Measurements from ENCODE around the gene AQP7. TPM values are rescaled to one million over a fixed set of nuclear protein-coding genes. Genes with fewer than 3 reads are reported as not detected.
"Not testable (repeated sequence)": the region's sequence is repeated elsewhere in the genome, so short reads cannot be mapped to it uniquely, and the experiment has no call there.

The AQP7 gene
- total RNA-seq, 4 donors from 2014 or later = 2.1 to 10.7 (median 4.1) TPM

GRCh38 chr9:33404788-33405362, 2.5 kb upstream of the AQP7 start:
- Histone ChIP-seq H3K4me3 (no peak overlapping the region), H3K27ac (peak overlapping the region; percentile 4 to 48 (median 26)), H3K36me3 (no peaks in the 10 kb centered on the region), H3K4me1 (peaks cover 24% of the 10 kb centered on the region in 2 donors), H3K9me3 (no peaks in the 10 kb centered on the region), H3K27me3 (no peaks in the 10 kb centered on the region)
- in situ Hi-C loops (cut with MboI; ENCODE audit: low sequenced_read_pairs in 4 of 4) = no loop called here
- intact Hi-C loops (cut with DNase I; ENCODE audit: low total_unique reads) = loop anchor here (5.0 to 10.0 kb wide), 2 partner anchors 62 to 120 kb away; no protein-coding TSS in a partner anchor
- TF ChIP-seq POLR2A (IDR thresholded peaks at IDR 0.05) = no peak
- ATAC-seq (no peak), DNase-seq (no peak)

- no peak for TF ChIP-seq POLR2A (IDR thresholded peaks at IDR 0.05)
- no peak for TF ChIP-seq CTCF (IDR thresholded peaks at IDR 0.05 in 4 of 5, conservative IDR thresholded peaks at IDR 0.05 in 1 of 5)
- Histone ChIP-seq H3K9me3 (no peaks in the 10 kb centered on the region), H3K36me3 (no peaks in the 10 kb centered on the region), H3K4me1 (peaks cover 24 to 30% of the 10 kb centered on the region in 2 donors), H3K4me3 (no peak overlapping the region), H3K27me3 (no peaks in the 10 kb centered on the region), H3K27ac (peak overlapping the region; percentile 4 to 77 (median 26))
- DNase-seq (no peak), ATAC-seq (peak in 1 of 2 donors; percentile 42)
- in situ Hi-C loops (cut with MboI; ENCODE audit: low sequenced_read_pairs in 4 of 4) (no loop called here), intact Hi-C loops (cut with DNase I; ENCODE audit: low total_unique reads) (loop anchor here (10.0 kb wide), 1 partner anchor 119 kb away; no protein-coding TSS in a partner anchor)
Observed at GRCh38 chr9:33403941-33404787, 1.8 kb upstream of the AQP7 start.

- Histone ChIP-seq H3K27ac (peak overlapping the region; percentile 67 to 84 (median 77)), H3K4me1 (peaks cover 24 to 30% of the 10 kb centered on the region in 2 donors), H3K4me3 (peak overlapping the region; percentile 38 to 43 (median 42))
- intact Hi-C loops (cut with DNase I; ENCODE audit: low total_unique reads) = loop anchor here (10.0 kb wide), 1 partner anchor 117 kb away; no protein-coding TSS in a partner anchor
- H3K36me3 ChIP-seq; H3K9me3 ChIP-seq; DNase-seq; ATAC-seq; H3K27me3 ChIP-seq; in situ Hi-C loops (cut with MboI; ENCODE audit: low sequenced_read_pairs in 4 of 4): not testable (repeated sequence)
Observed at GRCh38 chr9:33401809-33402208, 559 bp downstream of the AQP7 start.

GRCh38 chr9:33399047-33399446, 3.3 kb downstream of the AQP7 start:
- H3K9me3 ChIP-seq; ATAC-seq; intact Hi-C loops (cut with DNase I; ENCODE audit: low total_unique reads); H3K36me3 ChIP-seq; in situ Hi-C loops (cut with MboI; ENCODE audit: low sequenced_read_pairs in 4 of 4); H3K27me3 ChIP-seq; H3K4me3 ChIP-seq; DNase-seq: not testable (repeated sequence)
- Histone ChIP-seq H3K4me1 (peaks cover 33 to 35% of the 10 kb centered on the region in 2 donors), H3K27ac (peak overlapping the region; percentile 13 to 84 (median 72))

- DNase-seq; intact Hi-C loops (cut with DNase I; ENCODE audit: low total_unique reads); ATAC-seq; H3K27me3 ChIP-seq; H3K9me3 ChIP-seq; H3K4me3 ChIP-seq; in situ Hi-C loops (cut with MboI; ENCODE audit: low sequenced_read_pairs in 4 of 4); H3K36me3 ChIP-seq: not testable (repeated sequence)
- Histone ChIP-seq H3K27ac (peak overlapping the region in 1 of 4 donors; percentile 18), H3K4me1 (peaks cover 30 to 41% of the 10 kb centered on the region in 2 donors)
Observed at GRCh38 chr9:33397801-33398200, 4.6 kb downstream of the AQP7 start.

GRCh38 chr9:33395159-33395879, 7.0 kb downstream of the AQP7 start:
- H3K4me1 ChIP-seq = peaks cover 31 to 46% of the 10 kb centered on the region in 2 donors
- H3K9me3 ChIP-seq; H3K36me3 ChIP-seq; H3K27me3 ChIP-seq; ATAC-seq; intact Hi-C loops (cut with DNase I; ENCODE audit: low total_unique reads); in situ Hi-C loops (cut with MboI; ENCODE audit: low sequenced_read_pairs in 4 of 4); H3K4me3 ChIP-seq: not testable (repeated sequence)
- H3K27ac ChIP-seq = peak overlapping the region; percentile 82 to 90 (median 89)
- DNase-seq = peak in 1 of 2 donors; percentile 65

GRCh38 chr9:33393986-33394385, 8.4 kb downstream of the AQP7 start:
- H3K36me3 ChIP-seq; H3K27me3 ChIP-seq; DNase-seq; in situ Hi-C loops (cut with MboI; ENCODE audit: low sequenced_read_pairs in 4 of 4); ATAC-seq; H3K9me3 ChIP-seq; intact Hi-C loops (cut with DNase I; ENCODE audit: low total_unique reads); H3K4me3 ChIP-seq: not testable (repeated sequence)
- H3K27ac ChIP-seq = peak overlapping the region; percentile 82 to 90 (median 89)
- H3K4me1 ChIP-seq = peaks cover 27 to 41% of the 10 kb centered on the region in 2 donors

Measured in gastrocnemius medialis (tissue), 4 donors.